Gastrocnemius medialis (tissue), 4 donors: ENCODE measurements around the gene GGACT. TPM values are rescaled to one million over a fixed set of nuclear protein-coding genes. Genes with fewer than 3 reads are reported as not detected.

Experiments used
- ATAC-seq, 2 donors: fragments of 150-250 bp; one replicate each; pipeline ENCODE4 v1.9.1; 2016
- DNase-seq, 2 donors: peaks; one replicate each; pipeline ENCODE4 v3.0.0-alpha.2; 2019
- H3K27ac ChIP-seq, 4 donors: fragments of 200-600 bp; sonication (generic); 1 replicate in 1 of 4; 2 replicates in 3 of 4; pipeline ENCODE4 v1.5.1; 2016 to 2018; ENCODE audit warnings: mild to moderate bottlenecking in 2 of 4, moderate library complexity in 1 of 4
- H3K27me3 ChIP-seq, 3 donors: fragments of 200-600 bp; sonication (generic) in 2 of 3; 1 replicate in 1 of 3; 2 replicates in 2 of 3; pipeline versions ENCODE4 v1.5.1 to v1.6.0; 2016 to 2019; ENCODE audit warnings: mild to moderate bottlenecking in 1 of 3, moderate library complexity in 1 of 3
- H3K36me3 ChIP-seq, 2 donors: fragments of 200-600 bp; sonication (generic) in 1 of 2; one replicate each; pipeline ENCODE4 v1.5.1; 2017 to 2018
- H3K4me1 ChIP-seq, 2 donors: fragments of 200-600 bp; sonication (generic) in 1 of 2; one replicate each; pipeline ENCODE4 v1.5.1; 2016 to 2017; ENCODE audit warnings: mild to moderate bottlenecking in 2 of 2
- H3K4me3 ChIP-seq, 4 donors: fragments of 200-600 bp; sonication (generic) in 3 of 4; 1 replicate in 1 of 4; 2 replicates in 3 of 4; pipeline ENCODE4 v1.5.1; 2016 to 2019; ENCODE audit warnings: mild to moderate bottlenecking in 2 of 4
- H3K9me3 ChIP-seq, 3 donors: fragments of 200-600 bp; sonication (generic) in 2 of 3; 1 replicate in 1 of 3; 2 replicates in 2 of 3; pipeline ENCODE4 v1.5.1; 2016 to 2019
- POLR2A ChIP-seq, 2 donors: fragments of 450-650 bp; IDR thresholded peaks; one replicate each; pipeline ENCODE4 v1.6.1; 2017; ENCODE audit warnings: antibody characterized with exemption in 2 of 2, mild to moderate bottlenecking in 2 of 2, moderate library complexity in 2 of 2
- in situ Hi-C, 4 donors: fragments of 200-750 bp; cut with MboI; loops; one replicate each; pipeline versions ENCODE4 v1.15.0 to v1.8.0; 2017; ENCODE audit warnings: low sequenced_read_pairs in 4 of 4
- intact Hi-C: fragments of 100-400 bp; cut with DNase I; formaldehyde crosslinking; loops from one replicate; pipeline ENCODE4 v1.15.1; 2023; ENCODE audit warnings: low total_unique reads
- total RNA-seq, 4 donors: library from RNA; depleted of rRNA; stranded (reverse); fragments of >200 nt; gene quantifications; one replicate each; pipeline versions ENCODE4 v1.1.0 to v1.2.3, GENCODE V29; 2016
- TF ChIP-seq, protein P1 (sequence below), 5 experiments: fragments of 450-650 bp in 3 of 5; fragments of 200-600 bp in 2 of 5; sonication (generic) in 2 of 5; IDR thresholded peaks in 4 of 5; conservative IDR thresholded peaks in 1 of 5; 1 replicate in 4 of 5; 2 replicates in 1 of 5; pipeline ENCODE4 v1.5.1; 2016 to 2019; ENCODE audit warnings: antibody characterized with exemption in 5 of 5, mild to moderate bottlenecking in 3 of 5, moderate library complexity in 3 of 5

GGACT gene
- total RNA-seq, 4 donors from 2014 or later, result 0.56 to 1.5 (median 0.83) TPM

DNA sequence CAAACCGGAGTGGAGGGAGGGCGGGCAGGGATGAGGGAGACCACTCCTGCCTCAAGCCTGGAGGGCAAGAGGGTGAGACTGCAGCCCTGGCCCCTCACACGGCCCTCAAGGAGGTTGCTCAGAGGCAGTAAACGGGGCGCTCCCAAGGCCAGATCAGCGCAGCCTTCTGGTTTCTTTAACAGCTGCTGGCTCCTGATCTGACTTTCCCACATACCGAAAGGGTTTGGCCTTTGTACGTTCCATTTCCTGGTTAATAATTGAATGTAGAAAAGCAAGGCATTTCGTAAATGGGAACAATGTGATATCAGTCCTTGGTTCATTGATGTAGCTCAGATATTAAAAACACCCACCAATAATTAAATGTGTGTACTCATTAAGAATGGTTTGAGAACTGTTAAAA, 71.5 kb downstream of the GGACT start:
- H3K9me3 ChIP-seq, result no peaks in the 10 kb centered on the region
- DNase-seq (no peak), ATAC-seq (no peak)
- peaks cover 0 to 3% of the 10 kb centered on the region in 2 donors for H3K4me1 ChIP-seq
- in situ Hi-C loops (loop anchor here (10.0 to 25.0 kb wide), 4 partner anchors 282 to 862 kb away; no protein-coding TSS in a partner anchor), intact Hi-C loops (loop anchor here (5.0 to 10.0 kb wide), 2 partner anchors 615 to 1072 kb away; no protein-coding TSS in a partner anchor)
- H3K4me3 ChIP-seq, result no peak overlapping the region
- H3K27me3 ChIP-seq, result no peaks in the 10 kb centered on the region
- no peaks in the 10 kb centered on the region for H3K36me3 ChIP-seq
- TF ChIP-seq POLR2A (IDR thresholded peaks at IDR 0.05), result no peak
- TF ChIP-seq, protein P1, sequence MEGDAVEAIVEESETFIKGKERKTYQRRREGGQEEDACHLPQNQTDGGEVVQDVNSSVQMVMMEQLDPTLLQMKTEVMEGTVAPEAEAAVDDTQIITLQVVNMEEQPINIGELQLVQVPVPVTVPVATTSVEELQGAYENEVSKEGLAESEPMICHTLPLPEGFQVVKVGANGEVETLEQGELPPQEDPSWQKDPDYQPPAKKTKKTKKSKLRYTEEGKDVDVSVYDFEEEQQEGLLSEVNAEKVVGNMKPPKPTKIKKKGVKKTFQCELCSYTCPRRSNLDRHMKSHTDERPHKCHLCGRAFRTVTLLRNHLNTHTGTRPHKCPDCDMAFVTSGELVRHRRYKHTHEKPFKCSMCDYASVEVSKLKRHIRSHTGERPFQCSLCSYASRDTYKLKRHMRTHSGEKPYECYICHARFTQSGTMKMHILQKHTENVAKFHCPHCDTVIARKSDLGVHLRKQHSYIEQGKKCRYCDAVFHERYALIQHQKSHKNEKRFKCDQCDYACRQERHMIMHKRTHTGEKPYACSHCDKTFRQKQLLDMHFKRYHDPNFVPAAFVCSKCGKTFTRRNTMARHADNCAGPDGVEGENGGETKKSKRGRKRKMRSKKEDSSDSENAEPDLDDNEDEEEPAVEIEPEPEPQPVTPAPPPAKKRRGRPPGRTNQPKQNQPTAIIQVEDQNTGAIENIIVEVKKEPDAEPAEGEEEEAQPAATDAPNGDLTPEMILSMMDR (IDR thresholded peaks at IDR 0.05 in 4 of 5, conservative IDR thresholded peaks at IDR 0.05 in 1 of 5), result no peak
- H3K27ac ChIP-seq, result no peak overlapping the region

DNA sequence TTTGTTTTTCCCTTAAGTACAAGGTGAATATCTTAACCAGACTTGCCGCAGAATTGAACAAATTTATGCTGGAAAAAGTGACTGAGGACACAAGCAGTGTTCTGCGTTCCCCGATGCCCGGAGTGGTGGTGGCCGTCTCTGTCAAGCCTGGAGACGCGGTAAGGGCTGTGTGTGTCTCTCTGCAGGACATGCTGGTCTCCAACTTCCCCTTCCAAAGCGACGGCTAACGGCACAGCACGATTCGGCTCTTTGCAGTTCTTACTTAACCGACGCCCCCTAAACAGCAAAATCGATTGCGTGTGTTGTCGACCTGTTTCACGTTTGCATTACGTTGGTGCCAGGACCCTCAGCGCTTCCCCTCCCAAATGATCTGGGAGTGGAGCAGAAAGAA, 73.2 kb downstream of the GGACT start:
- H3K4me1 ChIP-seq, result peaks cover 0 to 3% of the 10 kb centered on the region in 2 donors
- no peak for ATAC-seq

DNA sequence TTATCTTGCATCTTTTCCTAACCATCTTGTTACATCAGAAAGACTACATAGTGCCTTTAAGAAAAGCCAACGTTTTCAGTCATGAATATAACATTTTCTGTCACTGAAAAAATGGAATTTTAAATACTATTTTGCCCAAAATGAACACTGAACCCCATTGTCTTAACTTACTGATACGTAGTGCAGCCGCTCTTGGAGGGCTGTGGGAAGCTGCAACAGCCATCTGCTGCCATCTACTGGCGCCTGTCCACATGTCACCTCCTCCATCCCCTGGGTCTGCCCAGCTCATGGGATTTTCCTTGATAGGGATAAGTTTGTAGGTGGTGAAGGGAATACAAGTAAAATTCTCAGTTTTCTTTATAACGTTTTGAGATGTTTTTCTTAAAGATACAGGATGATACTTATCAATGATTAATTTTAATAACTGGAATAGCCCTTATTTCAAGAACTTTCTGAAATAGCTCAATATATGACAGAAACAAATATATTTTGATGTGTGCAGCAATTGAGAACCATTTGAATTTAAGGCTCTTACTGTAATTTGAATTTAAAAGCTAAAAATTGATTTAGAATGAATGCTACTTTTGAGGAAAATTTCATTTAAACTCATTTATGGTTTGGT, 73.7 kb downstream of the GGACT start:
- no peak for TF ChIP-seq POLR2A (IDR thresholded peaks at IDR 0.05)
- TF ChIP-seq, protein P1 (IDR thresholded peaks at IDR 0.05 in 4 of 5, conservative IDR thresholded peaks at IDR 0.05 in 1 of 5), result peak; percentile 61 to 90 (median 80)
- no peaks in the 10 kb centered on the region for H3K36me3 ChIP-seq
- H3K27ac ChIP-seq, result no peak overlapping the region
- H3K4me3 ChIP-seq, result no peak overlapping the region
- H3K4me1 ChIP-seq, result peaks cover 0 to 3% of the 10 kb centered on the region in 2 donors
- in situ Hi-C loops, result loop anchor here (5.0 to 25.0 kb wide), 5 partner anchors 280 to 860 kb away; no protein-coding TSS in a partner anchor
- ATAC-seq, result peak; percentile 75 to 86
- DNase-seq, result peak; percentile 56 to 64
- H3K9me3 ChIP-seq, result no peaks in the 10 kb centered on the region
- intact Hi-C loops, result loop anchor here (2.0 to 10.0 kb wide), 4 partner anchors 598 to 1070 kb away; no protein-coding TSS in a partner anchor
- no peaks in the 10 kb centered on the region for H3K27me3 ChIP-seq

More for the DNA sequence above, 73.2 kb downstream of the GGACT start:
- Histone ChIP-seq H3K27me3 (no peaks in the 10 kb centered on the region), H3K27ac (no peak overlapping the region), H3K36me3 (no peaks in the 10 kb centered on the region), H3K9me3 (no peaks in the 10 kb centered on the region), H3K4me3 (no peak overlapping the region)
- intact Hi-C loops (loop anchor here (2.0 to 10.0 kb wide), 4 partner anchors 599 to 1071 kb away; no protein-coding TSS in a partner anchor), in situ Hi-C loops (loop anchor here (10.0 to 25.0 kb wide), 4 partner anchors 281 to 861 kb away; no protein-coding TSS in a partner anchor)
- no peak for DNase-seq
- no peak for TF ChIP-seq POLR2A (IDR thresholded peaks at IDR 0.05)
- TF ChIP-seq, protein P1 (IDR thresholded peaks at IDR 0.05 in 4 of 5, conservative IDR thresholded peaks at IDR 0.05 in 1 of 5), result no peak

DNA sequence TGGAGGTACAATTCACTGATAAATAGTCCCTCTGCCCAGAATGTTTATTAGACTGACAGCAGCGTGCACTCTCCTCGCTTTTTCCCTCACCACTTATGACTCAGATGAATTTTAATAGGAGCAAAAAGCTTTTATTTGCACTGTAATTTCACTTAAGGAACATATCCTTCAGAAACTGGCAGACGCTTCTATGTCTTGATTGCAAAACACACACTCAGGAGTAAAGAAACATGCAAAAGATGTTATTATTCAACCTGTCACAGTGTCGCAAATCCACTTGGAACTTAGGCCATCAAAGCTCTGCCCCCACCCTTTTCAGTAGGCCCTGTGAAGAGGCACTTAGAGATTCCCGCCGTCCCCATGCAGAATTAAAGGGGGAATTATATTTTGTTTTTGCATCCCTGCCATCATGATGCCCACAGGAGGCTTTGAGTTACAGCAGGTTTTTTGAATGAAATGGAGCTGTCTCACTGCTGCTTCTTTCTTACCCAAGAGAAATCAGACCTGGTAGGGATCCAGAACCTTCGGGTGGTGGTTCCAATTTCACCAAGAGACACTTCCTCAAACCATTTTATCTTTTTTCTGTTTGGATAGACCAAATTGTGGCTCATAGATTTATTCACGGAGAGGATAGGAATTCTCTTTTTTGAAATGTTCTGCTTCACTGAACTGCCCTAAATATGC, 74.5 kb downstream of the GGACT start:
- peak; percentile 61 to 79 for ATAC-seq
- H3K27ac ChIP-seq, result no peak overlapping the region
- no peak for TF ChIP-seq POLR2A (IDR thresholded peaks at IDR 0.05)
- TF ChIP-seq, protein P1 (IDR thresholded peaks at IDR 0.05 in 4 of 5, conservative IDR thresholded peaks at IDR 0.05 in 1 of 5), result no peak

More for the DNA sequence above, 74.5 kb downstream of the GGACT start:
- no peak overlapping the region for H3K4me3 ChIP-seq
- no peaks in the 10 kb centered on the region for H3K9me3 ChIP-seq
- intact Hi-C loops (loop anchor here (2.0 to 10.0 kb wide), 3 partner anchors 597 to 1069 kb away; no protein-coding TSS in a partner anchor), in situ Hi-C loops (loop anchor here (5.0 to 25.0 kb wide), 5 partner anchors 279 to 859 kb away; no protein-coding TSS in a partner anchor)
- H3K4me1 ChIP-seq, result peaks cover 0 to 3% of the 10 kb centered on the region in 2 donors
- peak in 1 of 2 donors; percentile 28 for DNase-seq
- H3K27me3 ChIP-seq, result no peaks in the 10 kb centered on the region
- no peaks in the 10 kb centered on the region for H3K36me3 ChIP-seq
